CD4-positive, alpha-beta T cell treated with Interleukin-15 for 1 hour (primary cell): Measurements from ENCODE around the gene FHL1.
"Not testable (repeated sequence)": the region's sequence is repeated elsewhere in the genome, so short reads cannot be mapped to it uniquely, and the experiment has no call there.

Experiments
- DNase-seq: peaks from one replicate; pipeline ENCODE4 v3.0.0-alpha.2; 2020

Gene FHL1

GRCh38 chrX:136147976-136148375 lies 643 bp downstream of the FHL1 start:
- DNase-seq = no peak

GRCh38 chrX:136148391-136148790 lies 1.1 kb downstream of the FHL1 start:
- DNase-seq = no peak

GRCh38 chrX:136154998-136155397 lies 7.7 kb downstream of the FHL1 start:
- DNase-seq = no peak

- no peak for DNase-seq
Observed at GRCh38 chrX:136156560-136157117, 9.3 kb downstream of the FHL1 start.

- DNase-seq = no peak
Observed at GRCh38 chrX:136157187-136157586, 9.9 kb downstream of the FHL1 start.

- DNase-seq = no peak
Observed at GRCh38 chrX:136158685-136159084, 11.4 kb downstream of the FHL1 start.

- DNase-seq = no peak
Observed at GRCh38 chrX:136159611-136160025, 12.3 kb downstream of the FHL1 start.

GRCh38 chrX:136162827-136163570 lies 15.7 kb downstream of the FHL1 start:
- DNase-seq = no peak

GRCh38 chrX:136163689-136164088 lies 16.4 kb downstream of the FHL1 start:
- DNase-seq = no peak

- DNase-seq = no peak
Observed at GRCh38 chrX:136165406-136165805, 18.1 kb downstream of the FHL1 start.

- no peak for DNase-seq
Observed at GRCh38 chrX:136166221-136166855, 19.0 kb downstream of the FHL1 start.

- not testable (repeated sequence) for DNase-seq
Observed at GRCh38 chrX:136167989-136168388, 20.7 kb downstream of the FHL1 start.

- DNase-seq = no peak
Observed at GRCh38 chrX:136168929-136169735, 21.8 kb downstream of the FHL1 start.

GRCh38 chrX:136170139-136170800 lies 22.9 kb downstream of the FHL1 start:
- DNase-seq = no peak

- DNase-seq = no peak
Observed at GRCh38 chrX:136171420-136171819, 24.1 kb downstream of the FHL1 start.

GRCh38 chrX:136176399-136176825 lies 29.1 kb downstream of the FHL1 start:
- DNase-seq = no peak

- DNase-seq = no peak
Observed at GRCh38 chrX:136179133-136179532, 31.8 kb downstream of the FHL1 start.

GRCh38 chrX:136182414-136182813 lies 35.1 kb downstream of the FHL1 start:
- no peak for DNase-seq

- no peak for DNase-seq
Observed at GRCh38 chrX:136183172-136183571, 35.8 kb downstream of the FHL1 start.

GRCh38 chrX:136183917-136184316 lies 36.6 kb downstream of the FHL1 start:
- no peak for DNase-seq

- no peak for DNase-seq
Observed at GRCh38 chrX:136185401-136186022, 38.2 kb downstream of the FHL1 start.

GRCh38 chrX:136186023-136186413 lies 38.7 kb downstream of the FHL1 start:
- no peak for DNase-seq
